Upper lobe of left lung (tissue), 4 donors: ENCODE measurements around the gene LRBA.

Source experiments
- CTCF ChIP-seq, 6 experiments: fragments of 450-650 bp in 4 of 6; fragments of 200-600 bp in 2 of 6; sonication (generic) in 2 of 6; IDR thresholded peaks; one replicate each; pipeline ENCODE4 v1.5.1; 2016 to 2019; ENCODE audit warnings: antibody characterized with exemption in 6 of 6
- EP300 ChIP-seq, 4 donors: sonication (generic); formaldehyde crosslinking; IDR thresholded peaks; one replicate each; pipeline ENCODE4 v1.5.1; 2017; ENCODE audit warnings: antibody characterized with exemption in 4 of 4, control low read depth in 2 of 4
- POLR2A ChIP-seq, 4 donors: fragments of 450-650 bp; IDR thresholded peaks; one replicate each; pipeline ENCODE4 v1.5.1; 2016 to 2017; ENCODE audit warnings: antibody characterized with exemption in 4 of 4, mild to moderate bottlenecking in 2 of 4
- POLR2AphosphoS5 ChIP-seq, 2 donors: sonication (generic); formaldehyde crosslinking; IDR thresholded peaks; one replicate each; pipeline ENCODE4 v1.5.1; 2017; ENCODE audit warnings: antibody characterized with exemption in 2 of 2

GRCh38 chr4:150588316-150588715 lies 426.8 kb downstream of the LRBA start:
- TF ChIP-seq POLR2AphosphoS5 (IDR thresholded peaks at IDR 0.05) (no peak), POLR2A (IDR thresholded peaks at IDR 0.05) (no peak), CTCF (IDR thresholded peaks at IDR 0.05) (no peak), EP300 (IDR thresholded peaks at IDR 0.05) (no peak)
